ENCODE data around the gene TGFBI. TPM values are rescaled to one million over a fixed set of nuclear protein-coding genes. Genes with fewer than 3 reads are reported as not detected.

Gene TGFBI
- total and polyA plus RNA-seq, 11 donors: 31.8 to 206 (median 50.0) TPM

DNA sequence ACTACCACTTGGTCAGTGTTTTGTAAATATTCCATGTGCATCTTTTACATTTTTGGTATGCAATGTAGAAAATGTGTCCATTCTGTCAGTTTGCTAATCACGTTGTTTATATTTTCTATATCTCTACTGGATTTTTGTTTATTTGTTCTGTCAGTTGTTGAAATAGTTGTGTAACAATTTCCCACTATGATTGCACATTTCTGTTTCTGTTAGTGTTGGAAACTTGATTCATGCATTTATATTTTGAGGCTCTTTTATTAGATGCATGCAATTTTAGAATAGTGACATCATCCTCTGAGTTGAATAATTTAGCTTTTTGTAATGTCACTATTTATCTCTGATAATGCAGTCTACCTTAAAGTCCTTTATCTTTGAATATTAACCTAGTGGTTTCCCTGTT, 48.2 kb upstream of the TGFBI start:
- no peak for ATAC-seq
- DNase-seq: no peak
- intact Hi-C loops (cut with DNase I): no loop called here
- Histone ChIP-seq H3K9me3 (no peaks in the 10 kb centered on the region), H3K27ac (peak overlapping the region in 3 of 12 donors; percentile 24 to 70 (median 25)), H3K4me3 (no peak overlapping the region), H3K4me1 (peaks cover 0 to 36% (median 20%) of the 10 kb centered on the region in 12 donors), H3K36me3 (no peaks in the 10 kb centered on the region), H3K27me3 (no peaks in the 10 kb centered on the region)
- TF ChIP-seq, protein P1, sequence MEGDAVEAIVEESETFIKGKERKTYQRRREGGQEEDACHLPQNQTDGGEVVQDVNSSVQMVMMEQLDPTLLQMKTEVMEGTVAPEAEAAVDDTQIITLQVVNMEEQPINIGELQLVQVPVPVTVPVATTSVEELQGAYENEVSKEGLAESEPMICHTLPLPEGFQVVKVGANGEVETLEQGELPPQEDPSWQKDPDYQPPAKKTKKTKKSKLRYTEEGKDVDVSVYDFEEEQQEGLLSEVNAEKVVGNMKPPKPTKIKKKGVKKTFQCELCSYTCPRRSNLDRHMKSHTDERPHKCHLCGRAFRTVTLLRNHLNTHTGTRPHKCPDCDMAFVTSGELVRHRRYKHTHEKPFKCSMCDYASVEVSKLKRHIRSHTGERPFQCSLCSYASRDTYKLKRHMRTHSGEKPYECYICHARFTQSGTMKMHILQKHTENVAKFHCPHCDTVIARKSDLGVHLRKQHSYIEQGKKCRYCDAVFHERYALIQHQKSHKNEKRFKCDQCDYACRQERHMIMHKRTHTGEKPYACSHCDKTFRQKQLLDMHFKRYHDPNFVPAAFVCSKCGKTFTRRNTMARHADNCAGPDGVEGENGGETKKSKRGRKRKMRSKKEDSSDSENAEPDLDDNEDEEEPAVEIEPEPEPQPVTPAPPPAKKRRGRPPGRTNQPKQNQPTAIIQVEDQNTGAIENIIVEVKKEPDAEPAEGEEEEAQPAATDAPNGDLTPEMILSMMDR (IDR thresholded peaks at IDR 0.05): no peak
- no peak for TF ChIP-seq POLR2A (IDR thresholded peaks at IDR 0.05)
- 83 to 89% (median 88%) methylated on average over 1 of the region's 1 CpG for WGBS, 4 donors

DNA sequence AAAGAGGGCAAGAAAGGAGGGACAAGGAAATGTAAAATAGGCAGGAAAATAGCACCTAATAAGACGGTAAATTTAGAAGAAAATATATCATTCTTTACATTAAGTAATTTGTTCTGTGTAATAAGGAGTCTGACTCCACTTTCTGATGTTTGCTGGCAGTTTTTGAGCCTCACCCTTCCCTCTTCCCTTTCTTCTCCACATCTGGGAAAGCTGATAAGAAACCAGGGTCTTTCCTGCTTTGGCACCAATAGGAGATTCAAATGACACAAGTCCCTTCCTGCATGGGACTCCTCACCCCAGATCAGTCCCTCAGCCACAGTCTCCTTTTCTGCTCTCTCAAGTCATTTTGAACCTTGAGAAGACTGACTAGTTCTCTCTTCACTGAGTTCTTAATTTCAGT, 42.8 kb upstream of the TGFBI start:
- no peak overlapping the region for H3K4me3 ChIP-seq
- ATAC-seq (no peak), DNase-seq (no peak)
- no peaks in the 10 kb centered on the region for H3K27me3 ChIP-seq
- H3K4me1 ChIP-seq: peaks cover 0 to 24% (median 5%) of the 10 kb centered on the region in 12 donors
- TF ChIP-seq, protein P1 (IDR thresholded peaks at IDR 0.05): no peak
- no peak for TF ChIP-seq POLR2A (IDR thresholded peaks at IDR 0.05)
- WGBS, 4 donors: 50 to 64% (median 57%) methylated on average over 1 of the region's 1 CpG
- H3K36me3 ChIP-seq: no peaks in the 10 kb centered on the region
- peak overlapping the region in 10 of 12 donors; percentile 11 to 86 (median 56) for H3K27ac ChIP-seq
- no peaks in the 10 kb centered on the region for H3K9me3 ChIP-seq
- intact Hi-C loops (cut with DNase I): loop anchor here in 2 of 10 donors (5.0 kb wide), 1 partner anchor 41 kb away; the partner anchor contains the start of gene TGFBI (in 2 of the 2)

DNA sequence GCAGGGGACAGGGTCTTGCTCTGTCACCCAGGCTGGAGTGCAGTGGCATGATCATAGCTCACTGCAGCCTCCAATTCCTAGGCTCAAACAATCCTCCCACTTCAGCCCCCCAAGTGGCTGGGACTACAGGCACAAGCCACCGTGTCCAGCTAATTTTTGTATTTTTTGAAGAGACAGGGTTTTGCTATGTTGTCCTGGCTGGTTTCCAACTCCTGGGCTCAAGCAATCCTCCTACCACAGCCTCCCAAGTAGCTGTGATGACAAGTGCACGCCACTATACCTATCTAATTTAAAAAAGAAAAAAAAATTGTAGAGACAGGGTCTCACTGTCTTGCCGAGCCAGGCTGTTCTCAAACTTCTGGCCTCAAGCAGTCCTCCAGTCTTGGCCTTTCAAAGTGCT, 42.4 kb upstream of the TGFBI start:
- Histone ChIP-seq H3K36me3 (no peaks in the 10 kb centered on the region), H3K9me3 (no peaks in the 10 kb centered on the region), H3K27me3 (no peaks in the 10 kb centered on the region), H3K4me1 (peaks cover 0 to 22% (median 4%) of the 10 kb centered on the region in 12 donors), H3K27ac (peak overlapping the region in 11 of 12 donors; percentile 11 to 86 (median 55)), H3K4me3 (no peak overlapping the region)
- DNase-seq (no peak), ATAC-seq (peak in 1 of 4 donors; percentile 10)
- 70 to 77% (median 71%) methylated on average over 3 of the region's 3 CpGs for WGBS, 4 donors
- TF ChIP-seq, protein P1 (IDR thresholded peaks at IDR 0.05): no peak
- no peak for TF ChIP-seq POLR2A (IDR thresholded peaks at IDR 0.05)
- intact Hi-C loops (cut with DNase I): loop anchor here in 2 of 10 donors (5.0 kb wide), 1 partner anchor 41 kb away; the partner anchor contains the start of gene TGFBI (in 2 of the 2)

DNA sequence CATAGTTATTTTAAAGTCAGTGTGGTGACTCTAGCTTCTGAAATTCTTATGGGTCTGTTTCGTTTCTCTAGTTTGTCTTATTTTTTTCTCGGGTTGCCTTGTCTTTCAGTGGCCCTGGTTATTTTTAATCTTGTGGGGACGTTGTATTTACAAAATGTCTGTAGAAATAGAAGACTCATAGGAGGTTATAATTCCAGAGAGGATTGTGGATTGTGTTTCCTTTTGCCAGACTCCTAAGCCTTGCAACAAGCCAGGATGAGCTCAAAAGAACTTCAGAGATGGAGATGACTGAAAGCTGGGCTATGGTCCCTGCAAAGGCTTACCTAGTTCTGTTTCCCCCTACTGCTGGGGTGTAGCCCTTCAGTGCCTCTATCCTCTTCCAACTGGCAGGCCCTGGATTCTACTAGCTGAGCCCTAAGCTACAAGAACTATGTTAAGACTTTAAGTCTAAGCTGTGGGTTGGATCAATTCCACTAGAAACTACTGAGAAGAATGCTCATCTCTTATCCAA, 41.8 kb upstream of the TGFBI start:
- peak overlapping the region in 11 of 12 donors; percentile 11 to 86 (median 55) for H3K27ac ChIP-seq
- TF ChIP-seq POLR2A (IDR thresholded peaks at IDR 0.05): no peak
- TF ChIP-seq, protein P1 (IDR thresholded peaks at IDR 0.05): no peak
- WGBS, 4 donors: 50 to 60% (median 54%) methylated on average over 3 of the region's 3 CpGs
- no peaks in the 10 kb centered on the region for H3K9me3 ChIP-seq
- DNase-seq (no peak), ATAC-seq (peak in 2 of 4 donors; percentile 55 to 70)
- H3K36me3 ChIP-seq: no peaks in the 10 kb centered on the region
- no peak overlapping the region for H3K4me3 ChIP-seq
- H3K27me3 ChIP-seq: no peaks in the 10 kb centered on the region
- intact Hi-C loops (cut with DNase I): loop anchor here in 2 of 10 donors (5.0 kb wide), 1 partner anchor 40 kb away; the partner anchor contains the start of gene TGFBI (in 2 of the 2)
- peaks cover 0 to 22% (median 4%) of the 10 kb centered on the region in 12 donors for H3K4me1 ChIP-seq
